HepG2 (cell line): ENCODE data around the gene RPL5. TPM values are rescaled to one million over a fixed set of nuclear protein-coding genes. Genes with fewer than 3 reads are reported as not detected.

Experiments
- HNRNPK ChIP-seq: fragments of 200-400 bp; formaldehyde crosslinking; IDR thresholded peaks from 2 replicates; pipeline ENCODE4 v1.6.1; 2018; ENCODE audit warnings: low read length, low read depth, moderate library complexity, mild to moderate bottlenecking; ENCODE audit not compliant: poor library complexity, severe bottlenecking
- KDM4B ChIP-seq: sonication (generic); formaldehyde crosslinking; IDR thresholded peaks from 2 replicates; pipeline ENCODE4 v1.4.0; 2020; ENCODE audit warnings: missing genetic modification reagents
- MAFK ChIP-seq, 2 experiments: IDR thresholded peaks in 1 of 2; conservative IDR thresholded peaks in 1 of 2; 2 replicates each; pipeline ENCODE4 v1.6.1; 2011; ENCODE audit warnings: improper control_type of control experiment in 2 of 2, low read length in 2 of 2
- NR2F6 ChIP-seq, 2 experiments: IDR thresholded peaks; 2 replicates each; pipeline ENCODE4 v1.6.1; 2016; ENCODE audit warnings: antibody characterized with exemption in 1 of 2, mild to moderate bottlenecking in 1 of 2
- NR3C1 ChIP-seq: sonication (generic); formaldehyde crosslinking; IDR thresholded peaks from 2 replicates; pipeline ENCODE4 v1.4.0; 2020; ENCODE audit warnings: missing genetic modification reagents
- RARA ChIP-seq: IDR thresholded peaks from 2 replicates; pipeline ENCODE4 v1.6.1; 2016; ENCODE audit warnings: missing genetic modification reagents, missing compliant biosample characterization
- RBFOX2 ChIP-seq: fragments of 200-400 bp; formaldehyde crosslinking; IDR thresholded peaks from 2 replicates; pipeline ENCODE4 v1.6.1; 2017; ENCODE audit warnings: low read depth, mild to moderate bottlenecking, low read length
- SAP130 ChIP-seq: IDR thresholded peaks from 2 replicates; pipeline ENCODE4 v1.6.1; 2016; ENCODE audit warnings: low read depth
- ZNF317 ChIP-seq: sonication (generic); formaldehyde crosslinking; IDR thresholded peaks from 2 replicates; pipeline ENCODE4 v1.5.0; 2020; ENCODE audit warnings: mild to moderate bottlenecking, missing genetic modification reagents
- polyA plus RNA-seq, 8 experiments: library from polyadenylated mRNA; depleted of rRNA in 3 of 8; stranded (reverse) in 7 of 8; unstranded in 1 of 8; fragments of >200 nt; fragmentation: Illumina TruSeq in 4 of 8; extraction: Trizol in 4 of 8; gene quantifications; 2 replicates each; pipeline versions ENCODE4 v1.2.1 to v1.2.3, GENCODE V29; 2011 to 2016; ENCODE audit warnings: low read depth in 4 of 8, missing spikeins in 1 of 8, mixed read lengths in 1 of 8; ENCODE audit not compliant: insufficient read depth in 1 of 8
- total RNA-seq, 5 experiments: library from RNA; depleted of rRNA; stranded (reverse); fragments of >200 nt; fragmentation: Illumina TruSeq; extraction: Trizol; gene quantifications; 2 replicates each; pipeline ENCODE4 v1.2.3, GENCODE V29; 2016; ENCODE audit warnings: low read depth in 1 of 5
- TF ChIP-seq, protein P1 (sequence below): IDR thresholded peaks from 2 replicates; pipeline ENCODE4 v1.6.1; 2016; ENCODE audit warnings: control low read depth
- TF ChIP-seq, protein P2 (sequence below), 2 experiments: sonication (generic) in 1 of 2; formaldehyde crosslinking in 1 of 2; IDR thresholded peaks; 2 replicates each; pipeline versions ENCODE4 v1.4.0 to v1.6.1; 2018 to 2020; ENCODE audit warnings: missing genetic modification reagents in 2 of 2, borderline replicate concordance in 1 of 2, low read depth in 1 of 2, mild to moderate bottlenecking in 1 of 2, missing biosample characterization in 1 of 2
- TF ChIP-seq, protein P3 (sequence below): sonication (generic); formaldehyde crosslinking; IDR thresholded peaks from 2 replicates; pipeline ENCODE4 v1.5.0; 2020; ENCODE audit warnings: missing genetic modification reagents

RPL5 gene
- total and polyA plus RNA-seq, 2 of the 13 experiments (the other 11 are each of a cell fraction or from before 2014, with no cell fraction given), result 2,304 to 2,520 TPM

GRCh38 chr1:92822879-92823278 is 9.0 kb upstream of the RPL5 start (continued):
- TF ChIP-seq KDM4B (CRISPR knock-in tag), result no peak
- no peak for TF ChIP-seq ZNF317 (CRISPR knock-in tag)
- TF ChIP-seq, protein P1, sequence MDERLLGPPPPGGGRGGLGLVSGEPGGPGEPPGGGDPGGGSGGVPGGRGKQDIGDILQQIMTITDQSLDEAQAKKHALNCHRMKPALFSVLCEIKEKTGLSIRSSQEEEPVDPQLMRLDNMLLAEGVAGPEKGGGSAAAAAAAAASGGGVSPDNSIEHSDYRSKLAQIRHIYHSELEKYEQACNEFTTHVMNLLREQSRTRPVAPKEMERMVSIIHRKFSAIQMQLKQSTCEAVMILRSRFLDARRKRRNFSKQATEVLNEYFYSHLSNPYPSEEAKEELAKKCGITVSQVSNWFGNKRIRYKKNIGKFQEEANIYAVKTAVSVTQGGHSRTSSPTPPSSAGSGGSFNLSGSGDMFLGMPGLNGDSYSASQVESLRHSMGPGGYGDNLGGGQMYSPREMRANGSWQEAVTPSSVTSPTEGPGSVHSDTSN (CRISPR knock-in tag), result peak; percentile 58; the same call in 1 of the 2 replicates
- TF ChIP-seq, protein P2, sequence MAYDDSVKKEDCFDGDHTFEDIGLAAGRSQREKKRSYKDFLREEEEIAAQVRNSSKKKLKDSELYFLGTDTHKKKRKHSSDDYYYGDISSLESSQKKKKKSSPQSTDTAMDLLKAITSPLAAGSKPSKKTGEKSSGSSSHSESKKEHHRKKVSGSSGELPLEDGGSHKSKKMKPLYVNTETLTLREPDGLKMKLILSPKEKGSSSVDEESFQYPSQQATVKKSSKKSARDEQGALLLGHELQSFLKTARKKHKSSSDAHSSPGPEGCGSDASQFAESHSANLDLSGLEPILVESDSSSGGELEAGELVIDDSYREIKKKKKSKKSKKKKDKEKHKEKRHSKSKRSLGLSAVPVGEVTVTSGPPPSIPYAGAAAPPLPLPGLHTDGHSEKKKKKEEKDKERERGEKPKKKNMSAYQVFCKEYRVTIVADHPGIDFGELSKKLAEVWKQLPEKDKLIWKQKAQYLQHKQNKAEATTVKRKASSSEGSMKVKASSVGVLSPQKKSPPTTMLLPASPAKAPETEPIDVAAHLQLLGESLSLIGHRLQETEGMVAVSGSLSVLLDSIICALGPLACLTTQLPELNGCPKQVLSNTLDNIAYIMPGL (CRISPR knock-in tag; IDR thresholded peaks at IDR 0.05; ENCODE audit: borderline replicate concordance in 1 of 2, low read depth in 1 of 2), result 0 out of 4 replicates have a peak, but pooled peaks of 1 of the 2 experiments have one; percentile 26
- peak; percentile 58 for TF ChIP-seq SAP130 (CRISPR knock-in tag)
- TF ChIP-seq NR2F6 (IDR thresholded peaks at IDR 0.05), result peak; percentile 66
- peak; percentile 78 for TF ChIP-seq NR2F6 (CRISPR knock-in tag; IDR thresholded peaks at IDR 0.05)
- TF ChIP-seq RARA, result peak; percentile 64
- no peak for TF ChIP-seq RBFOX2
- peak in 1 of 2 experiments; percentile 25; a peak in 1 of 4 replicates for TF ChIP-seq MAFK (conservative IDR thresholded peaks at IDR 0.05 in 1 of 2, IDR thresholded peaks at IDR 0.05 in 1 of 2; ENCODE audit: low read length in 2 of 2)
- no peak for TF ChIP-seq HNRNPK
- TF ChIP-seq, protein P3, sequence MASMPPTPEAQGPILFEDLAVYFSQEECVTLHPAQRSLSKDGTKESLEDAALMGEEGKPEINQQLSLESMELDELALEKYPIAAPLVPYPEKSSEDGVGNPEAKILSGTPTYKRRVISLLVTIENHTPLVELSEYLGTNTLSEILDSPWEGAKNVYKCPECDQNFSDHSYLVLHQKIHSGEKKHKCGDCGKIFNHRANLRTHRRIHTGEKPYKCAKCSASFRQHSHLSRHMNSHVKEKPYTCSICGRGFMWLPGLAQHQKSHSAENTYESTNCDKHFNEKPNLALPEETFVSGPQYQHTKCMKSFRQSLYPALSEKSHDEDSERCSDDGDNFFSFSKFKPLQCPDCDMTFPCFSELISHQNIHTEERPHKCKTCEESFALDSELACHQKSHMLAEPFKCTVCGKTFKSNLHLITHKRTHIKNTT (CRISPR knock-in tag), result no peak
- no peak for TF ChIP-seq NR3C1 (CRISPR knock-in tag)
